HG03280 (cell line): ENCODE data around the gene POLR1A.
A peak's percentile ranks its signal among the peaks of the same experiment; 100 is the strongest.

Experiments used
- ATAC-seq: cut with Tn5 transposase; IDR thresholded peaks from one replicate; pipeline ENCODE4 v1.9.1; 2021; ENCODE audit warnings: mild to moderate bottlenecking, moderate library complexity; ENCODE audit not compliant: unreplicated experiment

The POLR1A gene

DNA sequence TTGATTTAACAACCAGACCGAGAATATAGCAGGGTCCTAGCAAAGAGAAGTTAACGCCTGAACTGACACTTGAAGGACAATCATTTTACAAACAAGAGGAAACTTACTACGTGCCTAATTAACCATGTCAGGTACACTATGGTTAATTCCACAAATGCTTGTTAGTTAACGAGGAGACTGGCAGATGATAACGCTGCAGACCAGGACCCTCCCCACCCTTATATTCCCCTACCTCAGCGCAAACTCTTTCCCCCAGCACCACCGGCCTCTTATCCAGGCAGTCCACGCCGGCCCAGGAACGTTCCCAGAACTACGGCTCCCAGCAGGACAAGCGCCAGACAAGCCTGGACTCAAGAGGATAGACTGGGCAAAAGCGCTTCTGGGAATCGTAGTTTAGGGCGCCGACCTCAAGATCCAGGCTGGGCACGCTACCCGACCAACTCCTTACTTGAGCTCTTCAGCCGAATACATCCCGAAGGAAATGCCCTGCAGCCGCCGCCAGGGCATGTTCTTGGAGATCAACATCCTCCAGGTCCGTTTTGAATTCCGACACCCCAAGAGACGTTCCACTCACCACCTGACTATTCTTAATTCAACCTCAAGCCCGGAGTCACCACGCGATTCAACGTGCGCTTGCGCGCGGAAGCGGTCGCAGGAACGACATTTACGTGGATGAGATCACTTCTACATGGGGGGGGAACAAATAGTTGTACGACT, at the start of gene POLR1A:
POLR1A (minus strand) TSS at position 635 of the 717 bp plus-strand sequence; CDS start at position 525, 110 bp downstream.
- ATAC-seq = peak; percentile 72

DNA sequence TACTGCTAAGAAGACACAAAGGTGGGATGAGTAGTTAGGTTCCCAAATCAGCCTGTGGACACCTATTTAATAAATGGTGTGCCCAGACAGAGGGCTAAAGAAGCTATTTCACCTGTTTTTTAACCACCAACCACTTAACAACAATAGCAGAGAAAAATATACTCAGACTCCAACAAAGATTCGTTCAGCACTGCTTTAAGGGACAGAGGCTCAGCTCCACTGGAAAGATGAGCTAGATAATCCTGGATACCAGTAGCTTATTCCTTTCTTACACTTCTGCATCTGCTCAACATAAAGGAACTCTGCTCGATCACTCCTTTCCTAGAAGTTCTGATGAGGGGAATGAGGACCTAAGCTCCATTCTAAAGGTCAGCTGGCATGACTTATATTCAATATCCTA, 44.8 kb upstream of the POLR1A start:
- ATAC-seq = no peak

DNA sequence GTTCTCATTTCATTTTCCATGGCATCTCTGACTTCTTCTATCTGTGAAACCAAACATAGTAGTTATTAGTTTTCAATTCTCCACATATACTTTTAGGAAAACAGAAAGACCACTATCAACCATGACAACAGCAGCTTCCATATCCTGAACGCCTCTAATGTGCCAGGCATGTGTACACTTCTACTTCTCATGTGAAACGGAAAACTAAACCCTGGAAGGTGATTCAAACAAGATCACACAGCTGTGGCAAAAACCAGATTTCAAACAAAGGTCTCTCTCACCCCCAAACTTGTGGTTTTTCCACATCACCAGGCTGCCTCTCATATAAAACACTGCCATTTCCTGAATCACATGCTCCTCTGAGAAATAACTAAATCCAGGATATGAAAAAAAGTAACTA, 42.1 kb upstream of the POLR1A start:
- ATAC-seq = no peak

DNA sequence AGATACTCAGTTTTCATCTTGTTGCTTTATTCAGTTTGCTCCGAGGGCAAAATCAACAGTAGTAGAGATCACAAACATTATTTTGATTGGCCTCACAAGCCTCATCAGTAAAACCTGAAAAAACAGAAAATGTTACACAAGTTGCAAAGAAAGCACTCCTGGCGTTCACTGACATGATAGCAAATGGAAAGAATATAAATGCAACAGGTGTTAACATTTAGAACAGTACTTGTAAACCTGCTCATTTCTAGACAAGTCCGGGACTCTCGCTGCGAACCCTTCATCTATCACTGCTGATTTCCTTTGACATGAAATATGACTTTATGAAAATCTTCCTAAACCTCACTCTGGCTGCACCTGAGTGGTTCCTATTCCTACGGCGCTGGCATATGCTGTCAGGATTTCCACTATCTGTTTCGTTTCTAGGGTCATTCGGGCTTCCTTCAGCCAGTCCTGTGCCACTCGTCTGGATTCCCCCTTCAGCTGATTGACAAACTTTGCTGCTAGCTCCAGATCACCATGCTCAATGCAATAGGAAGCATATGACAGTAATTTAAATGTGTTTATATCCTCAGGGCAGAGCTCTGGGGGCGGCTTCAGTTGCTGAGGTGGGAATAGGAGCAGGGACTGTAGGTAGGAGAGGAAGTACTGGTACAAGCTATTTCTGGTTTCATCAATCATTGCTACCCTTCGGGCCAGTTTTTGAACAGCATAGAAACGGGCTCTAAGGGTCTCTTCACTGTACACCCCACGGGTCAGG, 38.4 kb upstream of the POLR1A start:
- no peak for ATAC-seq

DNA sequence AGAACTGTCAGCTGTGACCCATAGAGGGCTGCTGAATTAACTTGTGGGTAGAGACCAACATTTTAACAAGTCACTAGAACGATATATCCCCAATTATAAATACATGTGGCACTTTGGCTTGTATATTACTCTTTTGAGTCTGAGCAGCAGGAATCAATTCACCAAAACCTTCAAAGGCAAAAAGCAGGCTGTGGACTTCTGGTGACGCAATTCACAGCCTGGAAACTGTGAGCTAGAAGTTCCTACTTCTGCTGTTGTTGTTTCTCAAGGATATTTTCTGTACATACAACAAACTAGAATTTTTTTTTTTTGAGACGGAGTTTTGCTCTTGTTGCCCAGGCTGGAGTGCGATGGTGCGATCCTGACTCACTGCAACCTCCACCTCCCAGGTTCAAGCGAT, 37.6 kb upstream of the POLR1A start:
- ATAC-seq = no peak

DNA sequence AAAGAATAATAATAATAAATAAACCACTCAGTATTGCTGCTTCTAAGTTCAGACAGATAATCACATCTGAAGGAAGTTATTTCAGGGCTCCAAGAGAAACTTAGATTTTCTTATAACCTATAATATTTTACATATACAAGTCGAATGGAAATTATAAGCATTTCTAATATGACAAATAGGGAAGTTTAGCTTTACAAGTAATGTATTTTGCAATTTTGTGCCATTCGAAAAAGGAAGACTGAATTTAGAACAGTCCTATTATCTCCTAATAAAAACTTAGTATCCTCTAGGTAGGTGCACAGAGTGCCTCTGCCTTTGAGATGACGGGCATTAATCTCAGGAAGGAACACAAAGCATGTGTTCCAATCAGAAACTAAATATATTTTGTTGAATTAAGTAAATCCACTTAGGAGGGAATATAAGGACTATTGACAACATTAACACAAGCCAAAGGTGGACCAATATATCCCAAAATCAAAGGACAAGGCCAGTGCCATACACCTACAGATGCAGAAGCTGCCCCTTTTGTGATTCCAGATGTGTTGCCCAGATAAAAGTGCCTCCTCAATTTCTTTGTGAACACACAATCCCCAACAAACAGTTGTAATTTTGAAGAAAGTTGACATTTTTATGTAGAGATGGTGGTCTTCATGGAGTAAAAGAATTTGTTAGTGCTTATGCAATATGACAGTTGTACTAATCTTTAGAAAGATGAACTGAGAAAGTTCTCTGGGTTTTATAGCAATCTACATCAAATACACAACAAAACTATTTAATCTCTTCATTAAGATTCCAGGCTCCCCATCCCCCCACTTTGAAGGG, 37.0 kb upstream of the POLR1A start:
- no peak for ATAC-seq

DNA sequence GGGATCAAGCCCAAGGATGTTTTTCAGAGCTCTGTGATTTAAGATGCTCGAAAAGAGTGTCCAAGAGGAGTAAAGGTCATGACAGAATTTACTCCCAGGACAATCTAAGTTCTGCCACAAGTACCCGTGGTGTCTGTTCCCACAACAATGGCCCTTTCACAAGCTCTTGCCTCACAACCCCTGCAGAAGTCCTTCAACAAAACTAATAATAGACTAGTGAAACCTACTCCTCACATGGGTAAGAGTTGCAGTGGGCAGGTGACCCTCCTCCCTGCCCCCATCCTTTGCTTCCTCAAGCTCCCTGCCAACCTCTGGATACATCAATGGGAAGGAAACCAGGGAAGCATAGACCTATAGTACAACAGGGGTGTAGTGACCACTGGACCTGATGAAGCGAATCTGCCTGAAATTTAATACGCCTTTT, 35.3 kb upstream of the POLR1A start:
- ATAC-seq = no peak

DNA sequence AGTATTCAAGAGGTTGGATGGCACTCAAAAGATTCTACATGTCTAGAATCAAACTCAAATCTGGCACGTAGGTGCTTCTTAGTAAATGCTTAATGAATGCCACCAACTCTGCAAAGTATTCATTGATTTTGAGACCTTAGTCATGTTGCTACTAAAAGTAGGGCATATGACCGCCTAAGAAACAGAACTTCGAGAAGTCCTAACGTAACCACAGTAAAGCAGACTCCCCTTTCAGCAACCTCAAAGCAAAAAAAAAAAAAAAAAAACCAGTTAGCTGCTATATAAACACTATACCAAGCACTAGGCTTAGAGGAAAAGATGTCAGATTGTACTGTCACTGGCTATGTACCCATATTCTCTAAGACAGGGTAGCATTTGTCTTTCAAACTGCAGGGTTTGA, 34.3 kb upstream of the POLR1A start:
- no peak for ATAC-seq

DNA sequence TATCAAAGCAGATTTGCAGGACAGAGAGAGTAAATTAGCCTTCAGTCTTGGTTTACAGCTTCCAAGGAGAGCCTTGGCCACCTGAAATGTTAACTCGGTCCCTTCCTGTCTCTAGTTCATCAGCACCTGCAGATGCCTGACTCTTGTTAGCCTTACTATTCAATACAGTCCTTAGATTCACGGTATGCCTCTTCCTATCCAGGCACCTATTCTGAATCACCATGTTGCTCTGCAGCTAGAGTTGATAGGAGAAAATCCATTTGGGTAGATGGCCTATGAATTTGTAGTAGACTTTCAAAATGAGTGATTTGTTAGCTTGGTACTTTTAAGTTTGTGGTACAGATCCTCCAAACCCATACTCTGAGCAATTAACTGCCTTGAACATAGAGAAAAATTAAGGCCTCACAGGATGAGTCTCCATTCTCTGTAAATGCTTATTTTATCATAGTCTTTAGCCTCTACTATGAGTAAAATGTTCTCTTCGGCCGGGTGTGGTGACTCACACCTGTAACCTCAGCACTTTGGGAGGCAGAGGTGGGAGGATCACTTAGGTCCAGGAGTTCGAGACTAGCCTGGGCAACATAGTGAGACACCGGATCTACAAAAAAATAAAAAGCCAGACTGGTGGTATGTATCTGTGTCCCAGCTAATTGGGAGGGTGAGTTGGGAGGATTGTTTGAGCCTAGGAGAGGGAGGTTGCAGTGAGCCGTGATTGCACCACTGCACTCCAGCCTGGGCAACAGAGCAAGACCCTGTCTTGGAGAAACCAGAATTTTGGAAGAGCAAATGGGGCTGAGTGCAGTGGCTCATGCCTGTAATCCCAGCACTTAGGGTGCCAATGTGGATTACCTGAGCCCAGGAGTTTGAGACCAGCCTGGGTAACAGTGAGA, 33.3 kb upstream of the POLR1A start:
- no peak for ATAC-seq

DNA sequence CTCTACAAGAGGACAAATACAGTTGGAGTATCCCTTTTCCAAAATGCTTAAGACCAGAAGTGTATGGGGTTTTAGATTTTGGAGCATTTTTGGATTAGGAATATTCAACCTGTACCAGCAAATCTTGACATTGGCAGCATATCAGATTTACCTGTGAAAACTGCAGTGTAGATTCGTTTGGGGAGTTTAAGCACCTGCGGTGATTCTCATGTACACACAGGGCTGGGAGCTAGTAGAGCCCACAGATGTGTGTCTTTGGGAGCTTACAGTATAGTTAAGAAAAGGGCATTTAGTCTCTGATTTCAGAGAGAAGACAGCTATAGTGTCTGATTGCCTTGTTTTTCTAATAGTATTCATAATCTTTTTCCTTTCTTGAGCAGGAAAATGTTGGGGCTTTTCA, 30.5 kb upstream of the POLR1A start:
- no peak for ATAC-seq

DNA sequence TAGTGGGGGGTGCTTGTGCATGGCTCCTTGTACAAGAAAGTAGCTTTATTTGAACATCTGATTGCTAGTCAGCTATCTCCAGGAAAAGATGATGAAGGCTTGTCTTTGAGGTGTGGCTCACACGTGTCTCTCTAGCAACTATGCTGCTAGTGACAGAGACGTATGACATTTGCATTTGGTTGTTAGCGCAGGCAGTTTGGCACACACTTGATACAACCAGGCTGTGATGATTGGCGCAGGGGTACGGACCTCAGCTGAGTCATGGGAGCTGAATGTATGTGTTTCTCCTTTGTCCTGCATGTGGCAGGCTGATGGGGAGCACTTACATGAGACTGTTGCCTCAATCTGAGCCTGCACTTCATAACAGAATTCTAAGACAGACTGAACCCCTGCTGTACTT, 30.0 kb upstream of the POLR1A start:
- no peak for ATAC-seq

DNA sequence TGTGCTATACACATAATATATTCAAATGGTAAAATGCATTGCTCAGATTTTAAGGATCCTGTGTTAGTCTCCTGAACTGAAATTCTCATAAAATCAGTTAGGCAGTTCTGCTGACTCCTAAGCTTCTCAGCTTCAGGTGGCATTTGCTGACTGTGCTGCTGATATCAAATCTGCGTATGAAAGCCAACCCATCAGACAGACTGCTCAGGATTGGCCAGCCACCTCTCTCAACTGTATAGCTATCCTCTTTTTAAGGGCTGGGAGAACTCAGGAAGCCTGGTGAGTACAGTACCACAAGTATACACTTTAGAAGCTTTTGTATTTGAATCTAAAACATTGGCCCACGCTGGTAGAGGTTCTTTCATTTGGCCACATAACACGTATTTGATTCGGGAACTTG, 29.0 kb upstream of the POLR1A start:
- ATAC-seq = no peak

DNA sequence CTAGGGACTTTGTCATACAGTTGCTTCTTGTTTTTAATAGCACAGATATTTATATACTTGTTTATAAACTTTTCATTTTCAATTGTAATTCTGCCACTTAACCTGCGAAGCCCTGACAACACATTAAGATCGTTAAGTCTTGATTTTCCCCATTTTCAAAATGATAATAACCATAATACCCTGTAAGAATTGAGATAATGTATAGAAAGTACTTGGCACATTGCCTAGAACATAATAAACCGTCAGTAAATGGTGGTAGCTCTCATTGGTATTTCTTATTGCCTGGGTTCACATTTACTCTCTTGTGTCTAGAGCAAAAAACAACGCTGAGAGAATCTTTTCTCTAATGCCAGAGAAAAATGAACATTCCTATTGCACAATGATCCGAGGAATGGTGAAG, 19.0 kb upstream of the POLR1A start:
- no peak for ATAC-seq

DNA sequence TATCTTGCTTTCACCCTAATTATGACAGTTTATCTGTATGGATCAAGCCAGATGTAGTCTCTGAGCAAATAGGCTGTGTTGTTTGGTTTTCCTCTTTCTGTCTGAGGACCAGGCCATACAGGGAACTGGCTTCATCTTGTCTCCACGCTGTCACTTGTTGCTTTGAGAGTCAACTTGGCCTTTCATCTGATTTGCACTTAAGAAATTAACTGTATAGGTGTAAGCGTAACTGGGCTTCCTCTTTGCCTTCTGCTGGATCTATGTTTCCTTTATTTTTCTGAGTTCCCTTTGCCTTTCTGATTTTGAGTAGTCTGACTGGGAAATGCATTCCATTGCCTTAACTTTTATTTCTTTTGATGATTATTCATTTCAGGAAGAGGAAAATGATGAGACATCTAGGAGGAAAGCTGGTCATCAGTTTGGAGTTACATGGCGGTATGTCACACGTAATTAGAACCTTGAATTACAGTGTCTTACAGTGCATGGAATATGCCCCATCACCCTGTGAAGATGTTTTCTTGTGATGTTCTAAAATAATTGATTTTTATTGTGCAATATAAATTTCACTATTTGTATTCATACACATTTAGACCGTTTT, 17.7 kb upstream of the POLR1A start:
- no peak for ATAC-seq

DNA sequence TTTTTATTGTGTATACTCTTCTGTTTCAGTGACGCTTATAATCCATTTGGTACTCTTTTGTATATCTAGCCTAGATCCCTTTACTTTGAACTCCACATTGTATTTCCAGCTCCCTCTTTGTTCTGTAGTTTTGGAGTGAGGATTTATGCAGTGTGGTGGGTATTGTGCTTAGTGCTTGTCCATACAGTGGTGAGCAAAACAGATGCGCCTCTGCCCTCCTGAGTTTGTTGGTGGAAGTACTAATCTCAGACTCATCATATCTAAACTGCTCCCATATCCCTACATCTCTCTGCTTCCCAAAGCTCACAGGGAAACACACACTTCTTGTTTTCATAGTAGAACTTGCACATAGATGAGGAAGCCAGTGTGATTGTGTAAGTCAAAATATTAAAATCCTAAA, 12.4 kb upstream of the POLR1A start:
- ATAC-seq = no peak

DNA sequence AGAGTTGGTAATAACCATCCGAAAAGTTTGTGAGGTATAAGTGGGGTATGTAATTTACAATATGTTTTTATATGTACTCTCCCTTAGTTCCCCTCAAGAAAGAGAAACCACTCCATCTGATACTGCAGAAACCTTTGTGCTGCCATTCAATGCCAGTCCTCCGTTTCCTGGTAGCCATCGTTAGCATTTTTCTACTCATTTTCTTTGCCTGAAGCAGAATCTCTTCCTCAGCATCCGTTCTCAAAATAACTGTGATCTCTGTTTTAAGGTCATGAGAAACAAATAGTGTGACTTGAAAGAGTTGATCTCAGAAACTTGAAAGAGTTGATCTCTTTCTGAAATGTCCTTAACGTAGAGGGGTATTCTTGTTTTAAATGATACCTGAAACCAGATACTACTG, 1.3 kb upstream of the POLR1A start:
- ATAC-seq = no peak

DNA sequence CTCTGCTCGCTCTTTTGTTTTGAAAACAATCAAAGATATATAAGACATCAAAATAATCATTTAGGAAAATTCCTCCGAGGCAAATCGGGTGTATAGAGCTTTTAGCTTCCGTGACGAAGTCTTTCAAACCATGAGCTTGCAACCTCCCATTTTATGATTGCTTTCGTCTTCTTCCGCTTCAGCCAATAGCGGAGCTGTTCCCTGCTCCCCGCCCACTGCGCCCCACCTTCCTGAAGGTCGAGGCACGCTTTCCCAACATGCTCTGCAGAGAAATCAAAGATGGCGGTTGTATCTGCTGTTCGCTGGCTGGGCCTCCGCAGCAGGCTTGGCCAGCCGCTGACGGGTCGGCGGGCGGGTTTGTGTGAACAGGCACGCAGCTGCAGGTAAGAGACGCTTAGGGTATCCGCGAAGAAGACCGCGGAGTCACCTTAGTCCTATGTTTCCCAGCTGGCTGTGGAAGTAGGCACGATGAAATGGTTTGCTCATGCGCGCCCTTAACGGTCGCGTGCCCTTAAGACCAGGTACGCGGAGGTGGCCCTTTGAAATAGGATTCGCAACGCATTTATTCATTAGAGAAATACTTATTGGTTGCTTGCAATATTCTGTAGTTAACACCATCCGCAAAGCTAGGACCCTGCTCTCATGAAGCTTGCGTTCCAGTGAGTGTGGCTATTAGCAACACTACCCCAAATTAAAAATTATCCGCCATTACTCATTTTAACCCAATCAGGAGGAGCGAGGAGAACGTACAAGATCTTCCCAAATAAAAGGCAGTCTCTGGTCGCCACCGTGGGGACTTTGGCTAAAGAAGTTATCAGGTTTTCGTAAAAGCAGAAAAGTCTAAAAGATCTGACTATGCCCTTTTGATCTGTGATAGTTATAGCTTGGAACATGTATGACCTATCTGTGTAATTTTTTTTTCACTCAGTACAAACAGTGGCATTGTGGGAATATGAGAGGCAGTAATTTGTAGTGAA, 571 bp upstream of the POLR1A start, which contains the start of gene PTCD3:
PTCD3 (plus strand) TSS at position 267 of the 977 bp plus-strand sequence; CDS start at position 280, 13 bp downstream.
- peak; percentile 92 for ATAC-seq

DNA sequence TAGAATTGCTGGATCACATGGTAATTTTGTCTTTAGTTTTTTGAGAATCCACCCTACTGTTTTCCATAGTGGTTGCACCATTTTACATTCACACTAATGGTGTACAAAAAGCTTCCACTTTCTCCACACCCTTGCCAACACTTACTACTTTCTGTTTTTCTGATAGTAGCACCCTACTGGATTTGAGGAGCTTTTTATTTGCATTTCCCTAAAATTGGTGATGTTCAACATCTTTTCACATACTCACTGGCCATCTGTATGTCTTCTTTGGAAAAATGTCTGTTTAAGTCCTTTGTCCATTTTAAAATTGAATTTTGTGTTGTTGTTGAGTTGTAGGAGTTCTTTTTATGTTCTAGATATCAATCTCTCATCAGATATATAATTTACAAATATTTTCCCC, 3.5 kb downstream of the POLR1A start:
- no peak for ATAC-seq

DNA sequence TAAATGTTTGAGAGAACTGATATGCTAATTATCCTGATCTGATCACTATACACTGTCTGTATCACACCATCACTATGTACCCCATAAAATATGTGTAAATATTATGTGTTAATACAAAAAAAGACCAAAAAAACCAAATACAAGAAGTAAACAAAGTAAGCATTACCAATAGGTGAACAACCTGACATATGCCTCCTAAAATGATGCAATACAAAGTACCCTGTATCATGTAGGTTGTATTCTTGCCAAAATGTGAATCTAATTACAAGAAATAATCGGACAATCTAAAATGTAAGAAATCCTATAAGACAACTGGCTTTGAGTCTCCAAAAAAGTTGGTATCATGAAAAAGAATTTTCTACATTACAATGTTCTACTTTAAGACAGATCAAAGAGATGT, 7.8 kb downstream of the POLR1A start:
- no peak for ATAC-seq
